Pancreas (tissue), 10 donors: Measurements from ENCODE around the gene NES. TPM values are rescaled to one million over a fixed set of nuclear protein-coding genes. Genes with fewer than 3 reads are reported as not detected.
A peak's percentile ranks its signal among the peaks of the same experiment; 100 is the strongest.

ENCODE experiments used
- ATAC-seq, 4 donors: fragments of 200-7000 bp; cut with Tn5 transposase; one replicate each; pipeline versions ENCODE4 v1.8.0 to v1.9.1; 2020; ENCODE audit warnings: mild to moderate bottlenecking in 4 of 4, moderate library complexity in 4 of 4
- DNase-seq, 6 donors: peaks; one replicate each; pipeline ENCODE4 v3.0.0-alpha.2; 2020
- FAIRE-seq: peaks from 2 replicates; lab custom pipeline; 2012; peaks lifted over from hg19 to GRCh38; lab: Jason Lieb, UNC
- H3K27ac ChIP-seq, 4 donors: fragments of 200-600 bp; sonication (generic); 1 replicate in 3 of 4; 2 replicates in 1 of 4; pipeline versions ENCODE4 v1.5.0 to v1.8.0; 2020
- H3K27me3 ChIP-seq, 4 donors: fragments of 200-600 bp; one replicate each; pipeline ENCODE4 v1.8.0; 2021
- H3K36me3 ChIP-seq, 3 donors: fragments of 200-600 bp; sonication (generic) in 1 of 3; one replicate each; pipeline versions ENCODE4 v1.5.0 to v1.8.0; 2020 to 2021
- H3K4me1 ChIP-seq, 3 donors: fragments of 200-600 bp; one replicate each; pipeline ENCODE4 v1.8.0; 2021
- H3K4me3 ChIP-seq, 4 donors: fragments of 200-600 bp; sonication (generic) in 2 of 4; one replicate each; pipeline versions ENCODE4 v1.5.0 to v1.8.0; 2020 to 2021
- H3K9me3 ChIP-seq, 4 donors: fragments of 200-600 bp; one replicate each; pipeline ENCODE4 v1.8.0; 2021
- WGBS, 2 donors: extraction: QIAGEN DNeasy Blood & Tissue Kit; methylation state at CpG; one replicate each; pipeline ENCODE4 v1.1.7; 2013; 5-methylcytosine and 5-hydroxymethylcytosine counted together
- intact Hi-C, 3 donors: fragments of 100-400 bp; cut with DNase I; formaldehyde crosslinking; loops; one replicate each; pipeline versions ENCODE4 v1.11.1 to v1.14.2; 2022
- polyA plus RNA-seq, 2 donors: library from polyadenylated mRNA; stranded (reverse); fragments of 200-250 nt; gene quantifications; one replicate each; pipeline ENCODE4 v1.2.3, GENCODE V29; 2013
- total RNA-seq, 6 donors: library from RNA; stranded (reverse); fragmentation: NEBNext Ultra II Directional in 4 of 6; extraction: Animal tissue kit (Norgen Biotek cat#: 25700) in 4 of 6; gene quantifications; one replicate each; pipeline versions ENCODE4 v1.2.1 to v1.2.4, GENCODE V29; 2021 to 2023
- TF ChIP-seq, protein P1 (sequence below), 4 donors: fragments of 200-600 bp; sonication (generic) in 3 of 4; IDR thresholded peaks; one replicate each; pipeline versions ENCODE4 v1.5.0 to v1.8.0; 2021; ENCODE audit warnings: antibody characterized with exemption in 4 of 4
- donor health status: healthy with polysubstance abuse.
- donor health status: DM: no; HTN: no; CAD: no; lungs with moderate emphysema.
- donor health status: DM: no; HTN: no; CAD: no.
- donor health status: control.
- donor health status: control.
- donor health status: Bipolar disorder and iron deficiency.
- donor health status: DM: yes; HTN: yes; CAD: no.
- donor health status: DM: no; HTN: no; CAD: no.
- donor health status: DM: no; HTN: no; CAD: no.
- donor health status: DM: yes; HTN: yes; CAD: no.

NES gene
- total and polyA plus RNA-seq, 8 donors, result 1.1 to 7.6 (median 3.7) TPM

DNA sequence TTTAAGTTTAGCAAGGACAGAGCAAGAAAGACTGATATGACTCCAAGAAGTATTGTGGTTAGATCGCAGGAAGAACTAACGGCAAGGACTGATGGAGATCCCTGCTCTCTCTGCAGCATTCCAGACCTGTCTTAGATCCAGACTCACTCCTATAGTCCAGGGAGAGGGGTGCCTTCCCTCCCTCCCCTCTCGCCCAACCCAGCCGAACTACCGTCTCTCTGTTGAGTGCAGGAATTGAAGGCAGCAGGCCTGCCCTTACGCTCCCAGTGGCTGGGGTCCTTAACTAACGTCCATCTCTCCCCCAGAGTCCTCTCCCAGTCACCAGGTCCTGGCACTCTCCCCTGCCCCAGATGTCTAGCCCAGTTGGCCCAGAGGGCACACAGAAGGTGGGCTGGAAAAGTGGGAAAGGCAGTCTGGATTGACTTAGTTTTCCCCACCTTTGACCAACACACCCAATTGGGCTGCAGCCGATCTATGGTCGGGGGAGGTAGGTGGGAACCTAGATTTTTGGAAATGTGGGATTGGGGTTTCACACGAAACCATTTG, 27.0 kb upstream of the NES start:
- H3K27ac ChIP-seq, result no peak overlapping the region
- ATAC-seq (no peak), DNase-seq (no peak), FAIRE-seq (no peak)
- H3K4me1 ChIP-seq, result peaks cover 9 to 22% (median 17%) of the 10 kb centered on the region in 3 donors
- H3K36me3 ChIP-seq, result no peaks in the 10 kb centered on the region
- peak overlapping the region in 1 of 4 donors; percentile 48 for H3K4me3 ChIP-seq
- 63 to 71% methylated on average over 10 of the region's 10 CpGs for WGBS, 2 donors
- H3K9me3 ChIP-seq, result no peaks in the 10 kb centered on the region
- TF ChIP-seq, protein P1, sequence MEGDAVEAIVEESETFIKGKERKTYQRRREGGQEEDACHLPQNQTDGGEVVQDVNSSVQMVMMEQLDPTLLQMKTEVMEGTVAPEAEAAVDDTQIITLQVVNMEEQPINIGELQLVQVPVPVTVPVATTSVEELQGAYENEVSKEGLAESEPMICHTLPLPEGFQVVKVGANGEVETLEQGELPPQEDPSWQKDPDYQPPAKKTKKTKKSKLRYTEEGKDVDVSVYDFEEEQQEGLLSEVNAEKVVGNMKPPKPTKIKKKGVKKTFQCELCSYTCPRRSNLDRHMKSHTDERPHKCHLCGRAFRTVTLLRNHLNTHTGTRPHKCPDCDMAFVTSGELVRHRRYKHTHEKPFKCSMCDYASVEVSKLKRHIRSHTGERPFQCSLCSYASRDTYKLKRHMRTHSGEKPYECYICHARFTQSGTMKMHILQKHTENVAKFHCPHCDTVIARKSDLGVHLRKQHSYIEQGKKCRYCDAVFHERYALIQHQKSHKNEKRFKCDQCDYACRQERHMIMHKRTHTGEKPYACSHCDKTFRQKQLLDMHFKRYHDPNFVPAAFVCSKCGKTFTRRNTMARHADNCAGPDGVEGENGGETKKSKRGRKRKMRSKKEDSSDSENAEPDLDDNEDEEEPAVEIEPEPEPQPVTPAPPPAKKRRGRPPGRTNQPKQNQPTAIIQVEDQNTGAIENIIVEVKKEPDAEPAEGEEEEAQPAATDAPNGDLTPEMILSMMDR (IDR thresholded peaks at IDR 0.05), result no peak
- H3K27me3 ChIP-seq, result peaks cover 0 to 6% (median 0%) of the 10 kb centered on the region in 4 donors
- intact Hi-C loops, result no loop called here

DNA sequence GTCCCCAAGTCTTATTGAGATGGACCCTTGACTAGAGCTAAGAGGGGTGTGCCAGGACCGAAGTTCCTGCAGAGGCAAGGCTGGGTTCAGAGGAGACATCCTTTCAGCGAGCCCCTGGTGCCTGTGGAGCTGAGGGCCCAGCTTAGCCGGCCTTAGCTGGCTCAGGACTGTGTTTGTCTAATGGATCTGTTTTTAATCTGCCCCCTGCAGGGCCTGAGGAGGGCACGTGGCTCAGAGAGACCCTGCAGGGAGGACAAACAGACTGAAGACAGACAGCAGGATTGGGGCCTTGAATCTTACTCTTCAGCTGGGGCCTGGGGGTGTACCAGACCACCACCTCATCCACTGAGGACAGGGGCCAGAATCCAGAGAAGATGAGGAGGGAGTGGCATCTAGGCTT, 26.5 kb upstream of the NES start:
- ATAC-seq (no peak), FAIRE-seq (no peak), DNase-seq (no peak)
- Histone ChIP-seq H3K4me1 (peaks cover 9 to 22% (median 17%) of the 10 kb centered on the region in 3 donors), H3K27ac (no peak overlapping the region), H3K27me3 (peaks cover 0 to 6% (median 0%) of the 10 kb centered on the region in 4 donors), H3K36me3 (no peaks in the 10 kb centered on the region), H3K9me3 (no peaks in the 10 kb centered on the region), H3K4me3 (no peak overlapping the region)
- intact Hi-C loops, result no loop called here
- 43 to 45% methylated on average over 4 of the region's 4 CpGs for WGBS, 2 donors
- TF ChIP-seq, protein P1 (IDR thresholded peaks at IDR 0.05), result no peak

DNA sequence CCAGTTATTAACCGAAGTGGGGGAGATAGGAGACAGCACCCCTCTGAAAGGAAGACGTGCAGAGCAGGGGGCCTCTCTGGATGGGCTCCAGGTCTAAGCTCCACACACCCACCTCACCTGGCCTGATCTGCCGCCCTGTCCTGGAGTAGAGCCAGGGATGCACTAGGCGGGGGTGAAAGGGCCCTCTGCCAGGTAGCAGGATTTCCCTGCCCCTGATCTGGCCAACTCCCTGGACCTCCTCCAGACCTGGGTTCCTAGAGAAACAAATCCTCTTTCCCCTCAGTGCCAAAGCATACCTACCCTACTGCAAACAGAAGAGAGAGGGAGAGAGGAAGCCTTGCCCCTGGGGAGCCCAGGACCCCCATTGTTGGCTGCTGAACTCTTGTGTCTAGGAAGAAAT, 26.1 kb upstream of the NES start:
- FAIRE-seq (no peak), DNase-seq (no peak), ATAC-seq (no peak)
- H3K4me1 ChIP-seq, result peaks cover 9 to 22% (median 17%) of the 10 kb centered on the region in 3 donors
- TF ChIP-seq, protein P1 (IDR thresholded peaks at IDR 0.05), result no peak
- H3K4me3 ChIP-seq, result no peak overlapping the region
- H3K27me3 ChIP-seq, result peaks cover 0 to 6% (median 0%) of the 10 kb centered on the region in 4 donors
- 50% methylated on average over 4 of the region's 4 CpGs for WGBS, 2 donors
- intact Hi-C loops, result no loop called here
- no peak overlapping the region for H3K27ac ChIP-seq
- H3K9me3 ChIP-seq, result no peaks in the 10 kb centered on the region
- no peaks in the 10 kb centered on the region for H3K36me3 ChIP-seq

DNA sequence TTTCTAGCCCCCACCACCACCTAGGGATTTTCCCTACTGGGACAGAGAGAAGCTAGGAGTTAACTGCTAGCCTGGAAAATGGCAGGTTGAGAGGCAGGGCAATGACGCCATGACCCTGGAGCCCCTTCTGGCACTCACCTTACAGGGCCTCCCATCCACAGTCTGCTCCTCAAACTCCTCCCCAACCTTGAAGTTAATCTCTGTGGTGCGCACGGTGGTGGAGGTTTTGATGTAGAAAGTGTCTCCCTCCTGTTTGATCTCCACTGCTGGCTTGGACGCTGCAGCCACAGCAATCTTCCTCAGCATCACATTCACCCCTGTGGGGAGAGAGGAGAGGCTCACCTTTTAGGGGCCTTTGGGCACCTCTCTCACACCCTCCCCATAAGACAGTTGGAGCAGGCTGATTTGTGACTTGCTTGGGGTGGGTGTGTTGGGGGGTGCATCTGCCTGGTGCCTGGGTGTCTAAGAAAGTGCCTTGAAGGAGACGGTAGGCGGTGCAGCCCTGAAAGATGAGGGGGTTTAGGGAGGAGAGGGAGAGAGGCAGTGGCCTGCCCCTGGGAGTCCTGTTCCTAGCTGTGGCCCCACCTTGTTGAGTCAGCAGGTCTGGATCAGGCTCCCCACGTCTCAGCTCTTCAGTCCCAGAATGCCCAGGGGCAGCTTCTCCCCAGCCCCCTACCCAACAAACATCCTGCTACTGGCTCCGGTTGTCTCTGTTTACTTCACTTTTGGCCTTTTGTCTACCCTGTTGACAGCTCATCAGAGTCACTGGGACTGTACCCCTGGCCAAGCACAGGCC, 23.7 kb upstream of the NES start:
- no peaks in the 10 kb centered on the region for H3K9me3 ChIP-seq
- TF ChIP-seq, protein P1 (IDR thresholded peaks at IDR 0.05), result no peak
- H3K4me1 ChIP-seq, result peaks cover 6 to 15% (median 12%) of the 10 kb centered on the region in 3 donors
- no peaks in the 10 kb centered on the region for H3K36me3 ChIP-seq
- ATAC-seq, result no peak
- H3K27ac ChIP-seq, result no peak overlapping the region
- DNase-seq, result no peak
- H3K4me3 ChIP-seq, result no peak overlapping the region
- no peak for FAIRE-seq
- intact Hi-C loops, result no loop called here
- WGBS, 2 donors, result 78 to 84% methylated on average over 8 of the region's 8 CpGs
- peaks cover 0 to 6% (median 0%) of the 10 kb centered on the region in 4 donors for H3K27me3 ChIP-seq

DNA sequence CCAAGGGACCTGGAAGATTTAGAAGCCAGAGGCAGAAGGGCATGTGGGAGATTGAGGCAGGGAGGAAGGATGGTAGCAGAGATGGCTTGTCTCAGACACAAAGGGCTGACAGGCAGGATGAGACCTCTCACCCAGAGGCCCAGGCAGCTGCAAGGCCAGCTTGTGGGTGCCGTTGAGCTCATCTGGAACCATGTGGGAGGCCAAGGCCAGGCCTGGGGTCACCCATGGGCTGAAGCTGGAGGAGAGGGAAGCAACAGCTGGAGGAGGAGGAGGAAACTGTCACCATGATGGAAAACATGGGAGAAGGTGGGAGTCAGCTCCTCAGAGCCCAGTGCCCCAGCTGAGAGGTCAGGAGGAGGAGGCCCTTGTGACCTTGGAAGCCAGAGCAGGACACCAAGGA, 21.8 kb upstream of the NES start:
- Histone ChIP-seq H3K27me3 (peaks cover 0 to 6% (median 0%) of the 10 kb centered on the region in 4 donors), H3K4me1 (no peaks in the 10 kb centered on the region), H3K4me3 (no peak overlapping the region), H3K36me3 (no peaks in the 10 kb centered on the region), H3K27ac (no peak overlapping the region), H3K9me3 (no peaks in the 10 kb centered on the region)
- no peak for FAIRE-seq
- DNase-seq, result no peak
- TF ChIP-seq, protein P1 (IDR thresholded peaks at IDR 0.05), result no peak
- WGBS, 2 donors, result 76 to 77% methylated on average over 1 of the region's 1 CpG
- ATAC-seq, result no peak
- intact Hi-C loops, result no loop called here
